LoVo (cell line): ENCODE measurements around the gene NECAB3.

Source experiments
- DNase-seq: peaks from one replicate; pipeline ENCODE4 v3.0.0-alpha.2; 2016; ENCODE audit warnings: low spot score

The NECAB3 gene

GRCh38 chr20:33677991-33678702 is 3.9 kb upstream of the NECAB3 start:
- DNase-seq, result no peak

- DNase-seq, result no peak
These were observed 2.7 kb upstream of the NECAB3 start for GRCh38 chr20:33676652-33677645.

GRCh38 chr20:33676121-33676520 is 1.9 kb upstream of the NECAB3 start:
- DNase-seq, result no peak

GRCh38 chr20:33675136-33675959 is 1.1 kb upstream of the NECAB3 start:
- DNase-seq, result no peak

- DNase-seq, result no peak
These were observed 576 bp downstream of the NECAB3 start for GRCh38 chr20:33673410-33674293.

GRCh38 chr20:33673114-33673409 is 1.2 kb downstream of the NECAB3 start:
- DNase-seq, result no peak

- no peak for DNase-seq
These were observed 1.7 kb downstream of the NECAB3 start for GRCh38 chr20:33672426-33673113.

- no peak for DNase-seq
These were observed 2.5 kb downstream of the NECAB3 start for GRCh38 chr20:33671573-33672288.

- DNase-seq, result no peak
These were observed 3.3 kb downstream of the NECAB3 start for GRCh38 chr20:33670715-33671499.

GRCh38 chr20:33669873-33670640 is 4.2 kb downstream of the NECAB3 start:
- DNase-seq, result no peak

- DNase-seq, result no peak
These were observed 5.0 kb downstream of the NECAB3 start for GRCh38 chr20:33669224-33669623.

GRCh38 chr20:33668466-33669155 is 5.6 kb downstream of the NECAB3 start:
- DNase-seq, result no peak

GRCh38 chr20:33667676-33668465 is 6.4 kb downstream of the NECAB3 start:
- DNase-seq, result no peak

- no peak for DNase-seq
These were observed 7.0 kb downstream of the NECAB3 start for GRCh38 chr20:33667245-33667675.

- DNase-seq, result no peak
These were observed 7.7 kb downstream of the NECAB3 start, which contains the start of gene ACTL10 for GRCh38 chr20:33666293-33667244. ACTL10 (plus strand) TSS chr20:33666943; CDS start chr20:33667498, 555 bp downstream.

GRCh38 chr20:33664762-33665144 is 9.5 kb downstream of the NECAB3 start:
- no peak for DNase-seq
